Loucy (cell line): ENCODE data around the gene SERPINB4.
"Not testable (repeated sequence)": the region's sequence is repeated elsewhere in the genome, so short reads cannot be mapped to it uniquely, and the experiment has no call there.

Experiments
- CTCF ChIP-seq: fragments of 200-600 bp; sonication (generic); conservative IDR thresholded peaks from 2 replicates; pipeline ENCODE4 v1.5.1; 2014; ENCODE audit warnings: mild to moderate bottlenecking, antibody characterized with exemption, low read length
- EZH2phosphoT487 ChIP-seq: fragments of 200-600 bp; IDR thresholded peaks from 2 replicates; pipeline ENCODE4 v1.6.1; 2018; ENCODE audit warnings: antibody characterized with exemption, mild to moderate bottlenecking, moderate library complexity, borderline replicate concordance

- not testable (repeated sequence) for TF ChIP-seq CTCF, EZH2phosphoT487
These were observed 638 bp upstream of the SERPINB4 start for GRCh38 chr18:63644694-63645093.
